H9 (cell line): ENCODE results near the gene BAG3. TPM values are rescaled to one million over a fixed set of nuclear protein-coding genes. Genes with fewer than 3 reads are reported as not detected.

Source experiments
- DNase-seq: peaks from one replicate; pipeline ENCODE4 v3.0.0-alpha.2; 2017
- H2AFZ ChIP-seq: one replicate; pipeline ENCODE4 v1.6.1; 2013; ENCODE audit warnings: mild to moderate bottlenecking, low read length, control low read depth, moderate library complexity
- H2AK5ac ChIP-seq: 2 replicates; pipeline ENCODE4 v1.6.1; 2013; ENCODE audit warnings: low read length, control low read depth, mixed read lengths; ENCODE audit not compliant: insufficient read length
- H2BK120ac ChIP-seq: one replicate; pipeline ENCODE4 v1.6.1; 2013; ENCODE audit warnings: low read depth, mild to moderate bottlenecking, low read length, control low read depth, inconsistent platforms; ENCODE audit not compliant: poor library complexity, severe bottlenecking
- H2BK12ac ChIP-seq: 2 replicates; pipeline ENCODE4 v1.6.1; 2013; ENCODE audit warnings: low read length, control low read depth, mixed read lengths, low read depth; ENCODE audit not compliant: insufficient read length
- H2BK15ac ChIP-seq: 2 replicates; pipeline ENCODE4 v1.6.1; 2013; ENCODE audit warnings: low read depth, low read length, control low read depth
- H2BK20ac ChIP-seq: one replicate; pipeline ENCODE4 v1.6.1; 2013; ENCODE audit warnings: low read depth, mild to moderate bottlenecking, low read length, control low read depth, inconsistent platforms; ENCODE audit not compliant: poor library complexity, severe bottlenecking
- H2BK5ac ChIP-seq: 2 replicates; pipeline ENCODE4 v1.6.1; 2013; ENCODE audit warnings: low read length, control low read depth, mixed read lengths; ENCODE audit not compliant: insufficient read length
- H3K14ac ChIP-seq: 2 replicates; pipeline ENCODE4 v1.6.1; 2013; ENCODE audit warnings: low read length, control low read depth; ENCODE audit not compliant: insufficient read depth
- H3K18ac ChIP-seq: 2 replicates; pipeline ENCODE4 v1.6.1; 2013; ENCODE audit warnings: low read depth, mild to moderate bottlenecking, mixed read lengths, low read length, control low read depth; ENCODE audit not compliant: insufficient read length
- H3K23ac ChIP-seq: 2 replicates; pipeline ENCODE4 v1.6.1; 2013; ENCODE audit warnings: low read length, control low read depth, mixed read lengths, low read depth; ENCODE audit not compliant: insufficient read length
- H3K23me2 ChIP-seq: 2 replicates; pipeline ENCODE4 v1.6.1; 2013; ENCODE audit warnings: low read depth, mild to moderate bottlenecking, mixed read lengths, low read length, control low read depth; ENCODE audit not compliant: insufficient read length, poor library complexity, severe bottlenecking
- H3K27ac ChIP-seq: 2 replicates; pipeline ENCODE4 v1.5.1; 2013; ENCODE audit warnings: low read length, control low read depth, mixed read lengths, low read depth; ENCODE audit not compliant: insufficient read length
- H3K27me3 ChIP-seq: 2 replicates; pipeline ENCODE4 v1.6.1; 2013; ENCODE audit warnings: low read length, control low read depth, inconsistent platforms; ENCODE audit not compliant: insufficient read depth
- H3K4ac ChIP-seq: 2 replicates; pipeline ENCODE4 v1.6.1; 2013; ENCODE audit warnings: low read depth, mild to moderate bottlenecking, control low read depth, inconsistent platforms, low read length, moderate library complexity
- H3K4me1 ChIP-seq: 2 replicates; pipeline ENCODE4 v1.6.1; 2013; ENCODE audit warnings: low read length, control low read depth, inconsistent platforms; ENCODE audit not compliant: insufficient read depth
- H3K4me2 ChIP-seq: 2 replicates; pipeline ENCODE4 v1.6.1; 2013; ENCODE audit warnings: low read length, control low read depth, mixed read lengths; ENCODE audit not compliant: insufficient read length, insufficient read depth
- H3K56ac ChIP-seq: 2 replicates; pipeline ENCODE4 v1.6.1; 2013; ENCODE audit warnings: low read depth, mild to moderate bottlenecking, mixed read lengths, low read length, control low read depth; ENCODE audit not compliant: insufficient read length
- H3K79me1 ChIP-seq: 2 replicates; pipeline ENCODE4 v1.6.1; 2013; ENCODE audit warnings: low read depth, mild to moderate bottlenecking, moderate library complexity, low read length, control low read depth, inconsistent platforms; ENCODE audit not compliant: insufficient read depth, poor library complexity, severe bottlenecking
- H3K79me2 ChIP-seq: 2 replicates; pipeline ENCODE4 v1.6.1; 2013; ENCODE audit warnings: low read length, control low read depth, inconsistent platforms; ENCODE audit not compliant: insufficient read depth
- H3K9ac ChIP-seq: 2 replicates; pipeline ENCODE4 v1.6.1; 2013; ENCODE audit warnings: low read length, control low read depth, mixed read lengths; ENCODE audit not compliant: insufficient read length; ENCODE audit errors: extremely low read depth
- H3K9me3 ChIP-seq: one replicate; pipeline ENCODE4 v1.6.1; 2013; ENCODE audit warnings: low read depth, low read length, inconsistent platforms; ENCODE audit not compliant: control insufficient read depth
- H3T11ph ChIP-seq: one replicate; pipeline ENCODE4 v1.6.1; 2013; ENCODE audit warnings: mild to moderate bottlenecking, low read length, control low read depth, inconsistent platforms
- H4K20me1 ChIP-seq: one replicate; pipeline ENCODE4 v1.6.1; 2013; ENCODE audit not compliant: control insufficient read depth, insufficient read length, insufficient read depth
- H4K5ac ChIP-seq: 2 replicates; pipeline ENCODE4 v1.6.1; 2013; ENCODE audit warnings: low read depth, mild to moderate bottlenecking, mixed read lengths, low read length, control low read depth; ENCODE audit not compliant: insufficient read length
- H4K8ac ChIP-seq: replicated peaks from 2 replicates; pipeline ENCODE4 v1.6.1; 2013; ENCODE audit warnings: low read length, control low read depth, mixed read lengths, low read depth; ENCODE audit not compliant: insufficient read length
- H4K91ac ChIP-seq: 2 replicates; pipeline ENCODE4 v1.6.1; 2013; ENCODE audit warnings: low read depth, mild to moderate bottlenecking, moderate library complexity, mixed read lengths, low read length, control low read depth; ENCODE audit not compliant: insufficient read length
- H3K27ac Mint-ChIP-seq, 3 experiments: 2 replicates in 2 of 3; 3 replicates in 1 of 3; pipeline ENCODE4 v1.8.0; 2020 to 2021; ENCODE audit warnings: mixed read lengths in 3 of 3, mild to moderate bottlenecking in 1 of 3, moderate library complexity in 1 of 3
- H3K27me3 Mint-ChIP-seq: 2 replicates; pipeline ENCODE4 v1.8.0; 2021; ENCODE audit warnings: low read depth, mild to moderate bottlenecking, moderate library complexity, mixed read lengths
- H3K36me3 Mint-ChIP-seq, 3 experiments: 2 replicates in 2 of 3; 3 replicates in 1 of 3; pipeline ENCODE4 v1.8.0; 2020 to 2021; ENCODE audit warnings: low read depth in 3 of 3, mixed read lengths in 3 of 3; ENCODE audit not compliant: insufficient read depth in 1 of 3
- H3K4me1 Mint-ChIP-seq, 2 experiments: 2 replicates each; pipeline ENCODE4 v1.8.0; 2020; ENCODE audit warnings: mixed read lengths in 2 of 2
- H3K4me3 Mint-ChIP-seq, 2 experiments: 2 replicates in 1 of 2; 3 replicates in 1 of 2; pipeline ENCODE4 v1.8.0; 2020 to 2021; ENCODE audit warnings: mild to moderate bottlenecking in 2 of 2, mixed read lengths in 2 of 2, moderate library complexity in 1 of 2
- H3K9me3 Mint-ChIP-seq, 2 experiments: 2 replicates in 1 of 2; 3 replicates in 1 of 2; pipeline ENCODE4 v1.8.0; 2020; ENCODE audit warnings: mild to moderate bottlenecking in 2 of 2, mixed read lengths in 2 of 2, moderate library complexity in 1 of 2
- CTCF ChIP-seq: fragments of 200-600 bp; sonication (generic); conservative IDR thresholded peaks from 3 replicates; pipeline ENCODE4 v1.8.0; 2021; ENCODE audit warnings: antibody characterized with exemption, mild to moderate bottlenecking
- WGBS: extraction: QIAGEN DNeasy Blood & Tissue Kit; methylation state at CpG from one replicate; pipeline ENCODE4 v1.1.7; 2013; ENCODE audit warnings: missing lambda C conversion rate, low lambda C conversion rate, mixed read lengths; ENCODE audit not compliant: insufficient read length; ENCODE audit errors: extremely low coverage; 5-methylcytosine and 5-hydroxymethylcytosine counted together
- total RNA-seq: library from RNA; stranded (reverse); gene quantifications from 2 replicates; pipeline ENCODE4 v1.2.1, GENCODE V29; 2021

The BAG3 gene
- total RNA-seq, 1 experiment from 2014 or later = 11.4 TPM

- WGBS = no CpG with 5 or more reads among the region's 2 CpGs
- H3K79me2 ChIP-seq = no peaks in the 10 kb centered on the region
These were observed 51.4 kb downstream of the BAG3 start for GRCh38 chr10:119702583-119702982.

More at GRCh38 chr10:119702583-119702982, 51.4 kb downstream of the BAG3 start:
- no peak overlapping the region for H3K18ac ChIP-seq
- no peak for TF ChIP-seq CTCF
- H4K20me1 ChIP-seq = no peaks in the 10 kb centered on the region
- no peaks in the 10 kb centered on the region; the same call in 1 of the 2 replicates for H3K27me3 Mint-ChIP-seq
- no peak overlapping the region for H3T11ph ChIP-seq
- DNase-seq = no peak
- H2BK15ac ChIP-seq = no peak overlapping the region
- no peak overlapping the region for H2BK12ac ChIP-seq
- no peak overlapping the region for H2BK120ac ChIP-seq
- no peak overlapping the region for H3K23ac ChIP-seq
- H4K5ac ChIP-seq = no peak overlapping the region
- peaks cover 3% of the 10 kb centered on the region; the same call in 1 of the 2 replicates for H3K4me1 ChIP-seq
- H3K4me3 Mint-ChIP-seq = no peak overlapping the region
- H3K9me3 Mint-ChIP-seq = peaks cover 14 to 18% of the 10 kb centered on the region in 2 experiments
- no peak overlapping the region for H3K4ac ChIP-seq
- no peak overlapping the region for H3K9ac ChIP-seq
- H4K8ac ChIP-seq = no peak overlapping the region
- no peak overlapping the region for H3K14ac ChIP-seq
- no peak overlapping the region for H2AK5ac ChIP-seq
- no peaks in the 10 kb centered on the region for H3K23me2 ChIP-seq
- H3K9me3 ChIP-seq = no peaks in the 10 kb centered on the region
- peaks cover 25 to 31% of the 10 kb centered on the region in 2 experiments for H3K4me1 Mint-ChIP-seq
- H2AFZ ChIP-seq = no peak overlapping the region
- no peak overlapping the region for H4K91ac ChIP-seq
- H3K27me3 ChIP-seq = no peaks in the 10 kb centered on the region
- no peak overlapping the region for H2BK5ac ChIP-seq
- no peaks in the 10 kb centered on the region for H3K79me1 ChIP-seq
- no peak overlapping the region; a peak in 1 of 7 replicates for H3K27ac Mint-ChIP-seq
- H2BK20ac ChIP-seq = no peak overlapping the region
- no peak overlapping the region for H3K27ac ChIP-seq
- no peak overlapping the region for H3K56ac ChIP-seq
- no peak overlapping the region for H3K4me2 ChIP-seq
- peaks cover 8 to 16% (median 11%) of the 10 kb centered on the region in 3 experiments for H3K36me3 Mint-ChIP-seq
